HepG2 (cell line): ENCODE results near the gene STX12. TPM values are rescaled to one million over a fixed set of nuclear protein-coding genes. Genes with fewer than 3 reads are reported as not detected.
A peak's percentile ranks its signal among the peaks of the same experiment; 100 is the strongest.

Source experiments
- EHMT2 ChIP-seq: fragments of 200-600 bp; sonication (generic); IDR thresholded peaks from 2 replicates; pipeline ENCODE4 v1.7.0; 2017; ENCODE audit warnings: antibody characterized with exemption, low read depth, low read length, borderline replicate concordance
- ELF4 ChIP-seq: sonication (generic); formaldehyde crosslinking; IDR thresholded peaks from 2 replicates; pipeline ENCODE4 v1.5.0; 2020; ENCODE audit warnings: missing genetic modification reagents, mild to moderate bottlenecking, moderate library complexity, borderline replicate concordance
- GABPA ChIP-seq, 2 experiments: IDR thresholded peaks; 2 replicates each; pipeline ENCODE4 v1.6.1; 2011 to 2016; ENCODE audit warnings: low read depth in 2 of 2, low read length in 1 of 2, missing biosample characterization in 1 of 2, missing genetic modification characterization in 1 of 2
- GABPB1 ChIP-seq: IDR thresholded peaks from 2 replicates; pipeline ENCODE4 v1.6.1; 2016; ENCODE audit warnings: mild to moderate bottlenecking, missing genetic modification reagents, moderate library complexity, missing compliant biosample characterization
- GLI4 ChIP-seq: sonication (generic); formaldehyde crosslinking; IDR thresholded peaks from 2 replicates; pipeline ENCODE4 v1.5.1; 2020; ENCODE audit warnings: missing genetic modification reagents, mild to moderate bottlenecking, moderate library complexity, borderline replicate concordance
- IKZF1 ChIP-seq: fragments of 450-650 bp; IDR thresholded peaks from 2 replicates; pipeline ENCODE4 v1.7.1; 2016
- KDM5B ChIP-seq: sonication (generic); formaldehyde crosslinking; IDR thresholded peaks from 2 replicates; pipeline ENCODE4 v1.4.0; 2020; ENCODE audit warnings: missing genetic modification reagents, mild to moderate bottlenecking, borderline replicate concordance
- PHB2 ChIP-seq: fragments of 450-650 bp; IDR thresholded peaks from 2 replicates; pipeline ENCODE4 v1.6.1; 2018; ENCODE audit not compliant: partially characterized antibody
- PHF8 ChIP-seq: sonication (generic); formaldehyde crosslinking; IDR thresholded peaks from 2 replicates; pipeline ENCODE4 v1.5.0; 2020; ENCODE audit warnings: missing genetic modification reagents
- POLR2A ChIP-seq, 2 experiments: IDR thresholded peaks; 2 replicates each; pipeline ENCODE4 v1.6.1; 2011; ENCODE audit warnings: low read depth in 2 of 2, low read length in 2 of 2, mild to moderate bottlenecking in 1 of 2, moderate library complexity in 1 of 2; ENCODE audit not compliant: insufficient read depth in 1 of 2
- RFXANK ChIP-seq: IDR thresholded peaks from 2 replicates; pipeline ENCODE4 v1.6.1; 2016
- SOX13 ChIP-seq, 3 experiments: fragments of 450-650 bp in 1 of 3; sonication (generic) in 1 of 3; formaldehyde crosslinking in 1 of 3; IDR thresholded peaks in 2 of 3; conservative IDR thresholded peaks in 1 of 3; 2 replicates each; pipeline versions ENCODE4 v1.5.0 to v1.6.1; 2016 to 2020; ENCODE audit warnings: antibody characterized with exemption in 1 of 3, mild to moderate bottlenecking in 1 of 3, missing compliant biosample characterization in 1 of 3, missing genetic modification reagents in 1 of 3, moderate library complexity in 1 of 3
- TBX2 ChIP-seq: sonication (generic); formaldehyde crosslinking; IDR thresholded peaks from 2 replicates; pipeline ENCODE4 v1.5.0; 2020; ENCODE audit warnings: missing genetic modification reagents, mild to moderate bottlenecking, borderline replicate concordance
- TEAD3 ChIP-seq: optimal IDR thresholded peaks from 2 replicates; pipeline ENCODE3; 2016; ENCODE audit warnings: borderline replicate concordance
- TSC22D2 ChIP-seq: sonication (generic); formaldehyde crosslinking; IDR thresholded peaks from 2 replicates; pipeline ENCODE4 v1.5.1; 2020; ENCODE audit warnings: missing genetic modification reagents, mild to moderate bottlenecking, borderline replicate concordance
- U2AF2 ChIP-seq: fragments of 200-400 bp; formaldehyde crosslinking; IDR thresholded peaks from 2 replicates; pipeline ENCODE4 v1.6.1; 2017; ENCODE audit warnings: low read depth, mild to moderate bottlenecking, low read length
- ZNF564 ChIP-seq: sonication (generic); formaldehyde crosslinking; IDR thresholded peaks from 2 replicates; pipeline ENCODE4 v1.8.1; 2023; ENCODE audit warnings: mild to moderate bottlenecking, missing genetic modification reagents
- ZNF598 ChIP-seq: sonication (generic); formaldehyde crosslinking; IDR thresholded peaks from 2 replicates; pipeline ENCODE4 v1.5.1; 2020; ENCODE audit warnings: mild to moderate bottlenecking, missing genetic modification reagents, borderline replicate concordance
- ZNF644 ChIP-seq: IDR thresholded peaks from 2 replicates; pipeline ENCODE4 v1.6.1; 2016; ENCODE audit warnings: low read depth
- ZNF816 ChIP-seq: sonication (generic); formaldehyde crosslinking; IDR thresholded peaks from 2 replicates; pipeline ENCODE4 v1.8.0; 2022; ENCODE audit warnings: missing genetic modification reagents, mild to moderate bottlenecking, borderline replicate concordance
- ZNF83 ChIP-seq: sonication (generic); formaldehyde crosslinking; IDR thresholded peaks from 2 replicates; pipeline ENCODE4 v1.4.0; 2020; ENCODE audit warnings: missing genetic modification reagents, mild to moderate bottlenecking, borderline replicate concordance
- polyA plus RNA-seq, 8 experiments: library from polyadenylated mRNA; depleted of rRNA in 3 of 8; stranded (reverse) in 7 of 8; unstranded in 1 of 8; fragments of >200 nt; fragmentation: Illumina TruSeq in 4 of 8; extraction: Trizol in 4 of 8; gene quantifications; 2 replicates each; pipeline versions ENCODE4 v1.2.1 to v1.2.3, GENCODE V29; 2011 to 2016; ENCODE audit warnings: low read depth in 4 of 8, missing spikeins in 1 of 8, mixed read lengths in 1 of 8; ENCODE audit not compliant: insufficient read depth in 1 of 8
- total RNA-seq, 5 experiments: library from RNA; depleted of rRNA; stranded (reverse); fragments of >200 nt; fragmentation: Illumina TruSeq; extraction: Trizol; gene quantifications; 2 replicates each; pipeline ENCODE4 v1.2.3, GENCODE V29; 2016; ENCODE audit warnings: low read depth in 1 of 5
- TF ChIP-seq, protein P1 (sequence below): sonication (generic); formaldehyde crosslinking; IDR thresholded peaks from 2 replicates; pipeline ENCODE4 v1.8.0; 2022; ENCODE audit warnings: missing genetic modification reagents, low read depth, mild to moderate bottlenecking, borderline replicate concordance
- TF ChIP-seq, protein P2 (sequence below): fragments of 450-650 bp; IDR thresholded peaks from 2 replicates; pipeline ENCODE4 v1.6.1; 2017; ENCODE audit warnings: mild to moderate bottlenecking
- TF ChIP-seq, protein P3 (sequence below): IDR thresholded peaks from 2 replicates; pipeline ENCODE4 v1.6.1; 2016; ENCODE audit warnings: mild to moderate bottlenecking
- TF ChIP-seq, protein P4 (sequence below): sonication (generic); formaldehyde crosslinking; IDR thresholded peaks from 2 replicates; pipeline ENCODE4 v1.9.0; 2021; ENCODE audit warnings: missing genetic modification reagents, borderline replicate concordance

STX12 gene
- total and polyA plus RNA-seq, 2 of the 13 experiments (the other 11 are each of a cell fraction or from before 2014, with no cell fraction given): 9.0 to 19.7 TPM

DNA sequence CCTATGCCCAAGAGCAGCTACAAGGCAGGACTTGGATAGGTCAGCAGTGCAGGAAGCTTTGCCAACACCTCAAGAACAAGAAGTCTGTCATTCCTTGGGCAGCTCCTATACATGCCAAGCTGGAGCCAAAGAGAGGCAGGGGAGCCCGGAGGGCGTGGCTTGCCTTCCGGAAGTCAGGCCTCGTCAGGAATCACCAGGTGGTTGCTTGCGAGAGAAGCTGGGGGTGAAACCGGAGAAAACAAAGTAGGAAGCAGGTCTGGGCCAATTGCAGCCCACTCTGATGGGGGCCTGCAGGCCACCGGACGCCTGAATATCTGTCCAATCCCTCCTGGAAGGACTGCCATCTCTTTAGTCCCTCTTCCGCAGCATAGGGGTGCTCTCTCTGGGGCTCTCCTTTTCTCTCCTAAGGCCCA is 48.1 kb upstream of the STX12 start (continued):
- TF ChIP-seq POLR2A (IDR thresholded peaks at IDR 0.05; ENCODE audit: insufficient read depth in 1 of 2, low read depth in 2 of 2, low read length in 2 of 2) (0 out of 4 replicates have a peak, but pooled peaks of 1 of the 2 experiments have one; percentile 20), ELF4 (peak; percentile 19; the same call in 1 of the 2 replicates), IKZF1 (no peak), ZNF644 (CRISPR knock-in tag) (no peak), PHF8 (CRISPR knock-in tag) (peak; percentile 24; the same call in 1 of the 2 replicates), TBX2 (0 out of 2 replicates have a peak, but pooled peaks have one; percentile 15), GABPA (IDR thresholded peaks at IDR 0.05; ENCODE audit: low read depth, low read length) (peak; percentile 31; the same call in 1 of the 2 replicates), GABPA (CRISPR knock-in tag; IDR thresholded peaks at IDR 0.05; ENCODE audit: low read depth) (peak; percentile 69), GLI4 (CRISPR knock-in tag) (peak; percentile 50; the same call in 1 of the 2 replicates), SOX13 (IDR thresholded peaks at IDR 0.05) (no peak), SOX13 (CRISPR knock-in tag; conservative IDR thresholded peaks at IDR 0.05 in 1 of 2, IDR thresholded peaks at IDR 0.05 in 1 of 2) (no peak), EHMT2 (0 out of 2 replicates have a peak, but pooled peaks have one; percentile 57), ZNF83 (no peak), GABPB1 (CRISPR knock-in tag) (peak; percentile 56), PHB2 (no peak), TSC22D2 (0 out of 2 replicates have a peak, but pooled peaks have one; percentile 8), ZNF564 (0 out of 2 replicates have a peak, but pooled peaks have one; percentile 13), KDM5B (CRISPR knock-in tag) (0 out of 2 replicates have a peak, but pooled peaks have one; percentile 67), U2AF2 (no peak), ZNF816 (no peak), ZNF598 (CRISPR knock-in tag) (peak; percentile 18; the same call in 1 of the 2 replicates), TEAD3 (CRISPR knock-in tag) (peak; percentile 41), RFXANK (CRISPR knock-in tag) (peak; percentile 88)
- TF ChIP-seq, protein P1, sequence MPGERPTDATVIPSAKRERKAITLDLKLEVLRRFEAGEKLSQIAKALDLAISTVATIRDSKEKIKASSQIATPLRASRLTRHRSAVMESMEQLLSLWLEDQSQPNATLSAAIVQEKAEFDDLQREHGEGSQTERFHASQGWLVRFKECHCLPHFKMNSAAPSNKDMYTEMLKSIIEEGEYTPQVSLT: no peak
- TF ChIP-seq, protein P2, sequence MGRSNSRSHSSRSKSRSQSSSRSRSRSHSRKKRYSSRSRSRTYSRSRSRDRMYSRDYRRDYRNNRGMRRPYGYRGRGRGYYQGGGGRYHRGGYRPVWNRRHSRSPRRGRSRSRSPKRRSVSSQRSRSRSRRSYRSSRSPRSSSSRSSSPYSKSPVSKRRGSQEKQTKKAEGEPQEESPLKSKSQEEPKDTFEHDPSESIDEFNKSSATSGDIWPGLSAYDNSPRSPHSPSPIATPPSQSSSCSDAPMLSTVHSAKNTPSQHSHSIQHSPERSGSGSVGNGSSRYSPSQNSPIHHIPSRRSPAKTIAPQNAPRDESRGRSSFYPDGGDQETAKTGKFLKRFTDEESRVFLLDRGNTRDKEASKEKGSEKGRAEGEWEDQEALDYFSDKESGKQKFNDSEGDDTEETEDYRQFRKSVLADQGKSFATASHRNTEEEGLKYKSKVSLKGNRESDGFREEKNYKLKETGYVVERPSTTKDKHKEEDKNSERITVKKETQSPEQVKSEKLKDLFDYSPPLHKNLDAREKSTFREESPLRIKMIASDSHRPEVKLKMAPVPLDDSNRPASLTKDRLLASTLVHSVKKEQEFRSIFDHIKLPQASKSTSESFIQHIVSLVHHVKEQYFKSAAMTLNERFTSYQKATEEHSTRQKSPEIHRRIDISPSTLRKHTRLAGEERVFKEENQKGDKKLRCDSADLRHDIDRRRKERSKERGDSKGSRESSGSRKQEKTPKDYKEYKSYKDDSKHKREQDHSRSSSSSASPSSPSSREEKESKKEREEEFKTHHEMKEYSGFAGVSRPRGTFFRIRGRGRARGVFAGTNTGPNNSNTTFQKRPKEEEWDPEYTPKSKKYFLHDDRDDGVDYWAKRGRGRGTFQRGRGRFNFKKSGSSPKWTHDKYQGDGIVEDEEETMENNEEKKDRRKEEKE: no peak
- TF ChIP-seq, protein P3, sequence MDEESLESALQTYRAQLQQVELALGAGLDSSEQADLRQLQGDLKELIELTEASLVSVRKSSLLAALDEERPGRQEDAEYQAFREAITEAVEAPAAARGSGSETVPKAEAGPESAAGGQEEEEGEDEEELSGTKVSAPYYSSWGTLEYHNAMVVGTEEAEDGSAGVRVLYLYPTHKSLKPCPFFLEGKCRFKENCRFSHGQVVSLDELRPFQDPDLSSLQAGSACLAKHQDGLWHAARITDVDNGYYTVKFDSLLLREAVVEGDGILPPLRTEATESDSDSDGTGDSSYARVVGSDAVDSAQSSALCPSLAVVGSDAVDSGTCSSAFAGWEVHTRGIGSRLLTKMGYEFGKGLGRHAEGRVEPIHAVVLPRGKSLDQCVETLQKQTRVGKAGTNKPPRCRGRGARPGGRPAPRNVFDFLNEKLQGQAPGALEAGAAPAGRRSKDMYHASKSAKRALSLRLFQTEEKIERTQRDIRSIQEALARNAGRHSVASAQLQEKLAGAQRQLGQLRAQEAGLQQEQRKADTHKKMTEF: no peak
- TF ChIP-seq, protein P4, sequence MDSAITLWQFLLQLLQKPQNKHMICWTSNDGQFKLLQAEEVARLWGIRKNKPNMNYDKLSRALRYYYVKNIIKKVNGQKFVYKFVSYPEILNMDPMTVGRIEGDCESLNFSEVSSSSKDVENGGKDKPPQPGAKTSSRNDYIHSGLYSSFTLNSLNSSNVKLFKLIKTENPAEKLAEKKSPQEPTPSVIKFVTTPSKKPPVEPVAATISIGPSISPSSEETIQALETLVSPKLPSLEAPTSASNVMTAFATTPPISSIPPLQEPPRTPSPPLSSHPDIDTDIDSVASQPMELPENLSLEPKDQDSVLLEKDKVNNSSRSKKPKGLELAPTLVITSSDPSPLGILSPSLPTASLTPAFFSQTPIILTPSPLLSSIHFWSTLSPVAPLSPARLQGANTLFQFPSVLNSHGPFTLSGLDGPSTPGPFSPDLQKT (CRISPR knock-in tag): no peak
